ENCODE data around the gene HAP1. TPM values are rescaled to one million over a fixed set of nuclear protein-coding genes. Genes with fewer than 3 reads are reported as not detected.

HAP1 gene
- total RNA-seq, 1 experiment from 2014 or later = 2.5 TPM

DNA sequence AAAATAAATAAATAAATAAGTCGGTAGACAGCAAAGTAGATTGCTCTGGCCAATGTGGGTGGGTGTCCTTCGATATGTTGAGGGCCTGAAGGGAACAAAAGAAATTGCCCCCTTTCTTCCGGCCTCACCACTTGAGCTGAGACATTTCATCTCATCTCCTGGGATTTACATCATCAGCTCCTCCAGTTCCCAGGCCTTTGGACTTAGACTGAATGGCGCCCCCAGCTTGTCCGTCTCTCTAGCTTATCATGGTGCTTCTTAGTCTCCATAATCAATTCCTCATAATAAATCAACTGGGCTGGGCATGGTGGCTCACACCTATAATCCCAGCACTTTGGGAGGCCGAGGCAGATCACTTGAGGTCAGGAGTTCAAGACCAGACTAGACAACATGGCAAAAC, 13.8 kb upstream of the HAP1 start:
- H4K8ac ChIP-seq (replicated peaks; ENCODE audit: insufficient read length, low read depth, low read length) = no peak overlapping the region
- Mint-ChIP-seq H3K4me1 (no peaks in the 10 kb centered on the region), H3K36me3 (ENCODE audit: insufficient read depth in 1 of 3, low read depth in 3 of 3) (no peaks in the 10 kb centered on the region; a peak in 1 of 7 replicates), H3K4me3 (no peak overlapping the region), H3K27ac (no peak overlapping the region), H3K27me3 (ENCODE audit: low read depth) (no peaks in the 10 kb centered on the region; the same call in 1 of the 2 replicates), H3K9me3 (no peaks in the 10 kb centered on the region)
- no peak overlapping the region for H2AFZ ChIP-seq (ENCODE audit: low read length)
- no peak overlapping the region for H3K18ac ChIP-seq (ENCODE audit: insufficient read length, low read depth, low read length)
- H3K27ac ChIP-seq (ENCODE audit: insufficient read length, low read depth, low read length) = no peak overlapping the region
- H2AK5ac ChIP-seq (ENCODE audit: insufficient read length, low read length) = no peak overlapping the region
- TF ChIP-seq, protein P1, sequence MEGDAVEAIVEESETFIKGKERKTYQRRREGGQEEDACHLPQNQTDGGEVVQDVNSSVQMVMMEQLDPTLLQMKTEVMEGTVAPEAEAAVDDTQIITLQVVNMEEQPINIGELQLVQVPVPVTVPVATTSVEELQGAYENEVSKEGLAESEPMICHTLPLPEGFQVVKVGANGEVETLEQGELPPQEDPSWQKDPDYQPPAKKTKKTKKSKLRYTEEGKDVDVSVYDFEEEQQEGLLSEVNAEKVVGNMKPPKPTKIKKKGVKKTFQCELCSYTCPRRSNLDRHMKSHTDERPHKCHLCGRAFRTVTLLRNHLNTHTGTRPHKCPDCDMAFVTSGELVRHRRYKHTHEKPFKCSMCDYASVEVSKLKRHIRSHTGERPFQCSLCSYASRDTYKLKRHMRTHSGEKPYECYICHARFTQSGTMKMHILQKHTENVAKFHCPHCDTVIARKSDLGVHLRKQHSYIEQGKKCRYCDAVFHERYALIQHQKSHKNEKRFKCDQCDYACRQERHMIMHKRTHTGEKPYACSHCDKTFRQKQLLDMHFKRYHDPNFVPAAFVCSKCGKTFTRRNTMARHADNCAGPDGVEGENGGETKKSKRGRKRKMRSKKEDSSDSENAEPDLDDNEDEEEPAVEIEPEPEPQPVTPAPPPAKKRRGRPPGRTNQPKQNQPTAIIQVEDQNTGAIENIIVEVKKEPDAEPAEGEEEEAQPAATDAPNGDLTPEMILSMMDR (conservative IDR thresholded peaks at IDR 0.05) = no peak
- H3K79me1 ChIP-seq (ENCODE audit: insufficient read depth, low read depth, low read length, poor library complexity, severe bottlenecking) = no peaks in the 10 kb centered on the region
- H3K4me2 ChIP-seq (ENCODE audit: insufficient read depth, insufficient read length, low read length) = no peak overlapping the region
- no peaks in the 10 kb centered on the region for H3K79me2 ChIP-seq (ENCODE audit: insufficient read depth, low read length)
- no peaks in the 10 kb centered on the region for H3K23me2 ChIP-seq (ENCODE audit: insufficient read length, low read depth, low read length, poor library complexity, severe bottlenecking)
- H4K91ac ChIP-seq (ENCODE audit: insufficient read length, low read depth, low read length) = no peak overlapping the region
- no peaks in the 10 kb centered on the region for H3K27me3 ChIP-seq (ENCODE audit: insufficient read depth, low read length)
- no peaks in the 10 kb centered on the region for H3K4me1 ChIP-seq (ENCODE audit: insufficient read depth, low read length)
- no peak overlapping the region for H3K9ac ChIP-seq (ENCODE audit: extremely low read depth, insufficient read length, low read length)
- no peak overlapping the region for H2BK5ac ChIP-seq (ENCODE audit: insufficient read length, low read length)
- H4K20me1 ChIP-seq (ENCODE audit: control insufficient read depth, insufficient read depth, insufficient read length) = no peaks in the 10 kb centered on the region
- H2BK15ac ChIP-seq (ENCODE audit: low read depth, low read length) = no peak overlapping the region
- no peak for DNase-seq
- H3K9me3 ChIP-seq (ENCODE audit: control insufficient read depth, low read depth, low read length) = no peaks in the 10 kb centered on the region
- H3K56ac ChIP-seq (ENCODE audit: insufficient read length, low read depth, low read length) = no peak overlapping the region
- no CpG with 5 or more reads among the region's 6 CpGs for WGBS (ENCODE audit: extremely low coverage, insufficient read length, low lambda C conversion rate)
- H2BK20ac ChIP-seq (ENCODE audit: low read depth, low read length, poor library complexity, severe bottlenecking) = no peak overlapping the region
- H2BK12ac ChIP-seq (ENCODE audit: insufficient read length, low read depth, low read length) = no peak overlapping the region
- no peak overlapping the region for H4K5ac ChIP-seq (ENCODE audit: insufficient read length, low read depth, low read length)
- no peak overlapping the region for H3T11ph ChIP-seq (ENCODE audit: low read length)
- H3K4ac ChIP-seq (ENCODE audit: low read depth, low read length) = no peak overlapping the region
- H2BK120ac ChIP-seq (ENCODE audit: low read depth, low read length, poor library complexity, severe bottlenecking) = no peak overlapping the region
- no peak overlapping the region for H3K14ac ChIP-seq (ENCODE audit: insufficient read depth, low read length)
- no peak overlapping the region for H3K23ac ChIP-seq (ENCODE audit: insufficient read length, low read depth, low read length)
